Activated CD4-positive, alpha-beta T cell treated with anti-CD3 and anti-CD28 coated beads for 1 hour (primary cell): ENCODE measurements around the gene ATP5F1A.
"Not testable (repeated sequence)": the region's sequence is repeated elsewhere in the genome, so short reads cannot be mapped to it uniquely, and the experiment has no call there.

Source experiments
- DNase-seq: peaks from one replicate; pipeline ENCODE4 v3.0.0-alpha.2; 2020

ATP5F1A gene

GRCh38 chr18:46097801-46098615 is at the start of gene ATP5F1A:
TSS of gene ATP5F1A (minus strand) at chr18:46098296. CDS start at chr18:46098231, 65 bp downstream.
- DNase-seq, result peak; percentile 78

DNA sequence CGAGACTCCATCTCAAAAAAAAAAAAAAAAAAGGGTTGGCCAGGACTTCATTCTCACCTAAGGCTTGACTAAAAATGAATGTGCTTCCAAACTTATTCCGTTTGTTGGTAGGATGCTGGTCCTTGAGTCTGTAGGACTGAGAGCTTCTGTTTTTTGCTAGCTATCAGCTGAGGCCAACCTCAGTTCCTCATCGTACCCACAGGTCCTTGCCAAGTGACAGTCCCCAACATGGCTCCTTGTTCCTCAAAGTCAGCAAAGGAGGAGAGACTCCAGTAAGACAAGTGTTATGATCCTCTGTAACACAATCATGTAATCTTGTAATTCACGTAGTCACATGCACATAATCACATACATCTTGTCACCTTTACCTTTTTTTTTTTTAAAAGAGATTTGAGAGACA is 43.1 kb upstream of the ATP5F1A start:
- no peak for DNase-seq

DNA sequence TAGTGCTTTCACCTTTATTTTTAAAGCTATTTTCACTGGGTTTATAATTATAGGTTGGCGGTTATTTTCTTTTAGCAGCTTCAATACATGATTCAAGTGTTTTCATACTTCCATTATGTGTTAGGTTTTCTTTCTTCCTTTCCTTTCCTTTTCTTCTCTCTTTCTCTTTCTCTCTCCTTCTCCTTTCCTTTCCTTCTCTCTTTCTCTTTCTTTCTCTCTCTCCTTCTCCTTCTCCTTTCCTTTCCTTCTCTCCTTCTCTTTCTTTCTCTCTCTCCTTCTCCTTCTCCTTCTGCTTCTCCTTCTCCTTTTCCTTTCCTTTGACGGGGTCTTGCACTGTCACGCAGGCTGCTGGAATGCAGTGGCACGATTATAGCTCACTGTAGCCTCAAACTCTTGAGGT is 42.1 kb upstream of the ATP5F1A start:
- DNase-seq, result no peak

GRCh38 chr18:46134920-46135675 is 37.0 kb upstream of the ATP5F1A start:
- no peak for DNase-seq

- DNase-seq, result no peak
These were observed 35.4 kb upstream of the ATP5F1A start for GRCh38 chr18:46133534-46133933.

GRCh38 chr18:46130549-46130948 is 32.5 kb upstream of the ATP5F1A start:
- not testable (repeated sequence) for DNase-seq

DNA sequence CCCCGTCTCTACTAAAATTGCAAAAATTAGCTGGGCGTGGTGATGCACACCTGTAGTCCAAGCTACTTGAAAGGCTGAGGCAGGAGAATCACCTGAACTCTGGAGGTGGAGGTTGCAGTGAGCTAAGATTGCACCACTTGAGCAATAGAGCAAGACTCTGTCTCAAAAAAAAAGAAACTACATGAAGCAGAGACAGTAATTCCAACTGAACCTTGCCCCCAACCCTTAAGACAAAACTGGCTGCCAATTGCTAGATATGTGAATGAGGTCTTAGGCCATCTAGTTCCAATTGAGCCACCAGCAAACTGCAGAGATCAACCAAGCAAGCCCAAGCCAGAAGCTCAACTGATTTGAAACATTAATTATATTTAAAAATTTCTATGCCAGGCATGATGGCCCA is 32.0 kb upstream of the ATP5F1A start:
- no peak for DNase-seq

GRCh38 chr18:46126625-46127024 is 28.5 kb upstream of the ATP5F1A start:
- not testable (repeated sequence) for DNase-seq

DNA sequence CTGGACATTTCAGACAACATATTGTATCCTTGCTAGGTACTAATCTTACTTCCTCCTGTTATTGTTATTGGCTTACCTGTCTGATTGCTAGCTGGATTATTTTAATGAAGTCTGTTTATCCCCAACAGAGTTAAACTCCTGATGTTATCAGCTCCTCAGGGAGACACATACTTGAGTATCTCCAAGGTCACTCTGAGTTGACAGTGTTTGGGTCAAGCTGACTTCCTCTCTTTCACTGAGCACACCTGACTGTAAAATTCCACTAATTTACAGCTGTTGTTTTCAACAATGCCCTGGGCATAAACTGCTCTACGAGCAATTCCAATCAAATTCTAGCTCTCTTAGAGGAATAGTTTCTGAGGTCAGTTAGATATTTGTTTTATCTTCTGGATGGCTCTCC is 15.7 kb upstream of the ATP5F1A start:
- no peak for DNase-seq

DNA sequence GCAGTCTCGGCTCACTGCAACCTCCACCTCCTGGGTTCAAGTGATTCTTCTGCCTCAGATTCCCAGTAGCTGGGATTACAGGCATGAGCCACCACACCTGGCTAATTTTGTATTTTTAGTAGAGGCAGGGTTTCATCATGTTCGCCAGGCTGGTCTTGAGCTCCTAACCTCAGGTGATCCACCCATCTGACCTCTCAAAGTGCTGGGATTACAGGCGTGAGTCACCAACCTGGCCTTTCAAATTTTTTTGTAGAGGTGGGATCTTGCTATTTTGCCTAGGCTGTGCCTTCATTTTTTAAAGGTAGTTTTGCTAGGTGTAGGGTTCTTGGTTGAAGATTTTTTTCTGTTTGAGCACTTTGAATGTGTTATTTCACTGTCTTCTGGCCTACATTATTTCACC is 12.3 kb upstream of the ATP5F1A start:
- no peak for DNase-seq

GRCh38 chr18:46109386-46109785 is 11.3 kb upstream of the ATP5F1A start:
- DNase-seq, result no peak

GRCh38 chr18:46104128-46104911 is 6.2 kb upstream of the ATP5F1A start, which contains the start of gene HAUS1:
TSS of gene HAUS1 (plus strand) at chr18:46104385. CDS start at chr18:46104412, 27 bp downstream.
- peak; percentile 65 for DNase-seq

- DNase-seq, result no peak
These were observed 1.4 kb upstream of the ATP5F1A start for GRCh38 chr18:46099463-46099862.

DNA sequence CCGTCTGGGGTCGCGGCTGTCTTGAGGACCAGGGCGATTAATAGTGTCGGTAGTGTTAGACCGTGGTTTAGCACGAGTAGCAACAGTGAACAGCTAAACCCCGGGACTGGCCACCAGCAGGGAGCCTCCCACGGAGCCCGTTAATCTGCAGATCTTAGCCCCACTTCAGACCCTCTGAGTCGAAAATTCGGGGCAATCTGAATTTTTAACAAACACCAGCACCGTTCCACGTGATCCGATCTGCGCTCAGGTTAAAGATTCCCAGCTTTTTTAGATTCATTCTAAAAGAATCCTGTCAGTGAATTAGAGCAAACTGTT is 479 bp upstream of the ATP5F1A start:
- no peak for DNase-seq

DNA sequence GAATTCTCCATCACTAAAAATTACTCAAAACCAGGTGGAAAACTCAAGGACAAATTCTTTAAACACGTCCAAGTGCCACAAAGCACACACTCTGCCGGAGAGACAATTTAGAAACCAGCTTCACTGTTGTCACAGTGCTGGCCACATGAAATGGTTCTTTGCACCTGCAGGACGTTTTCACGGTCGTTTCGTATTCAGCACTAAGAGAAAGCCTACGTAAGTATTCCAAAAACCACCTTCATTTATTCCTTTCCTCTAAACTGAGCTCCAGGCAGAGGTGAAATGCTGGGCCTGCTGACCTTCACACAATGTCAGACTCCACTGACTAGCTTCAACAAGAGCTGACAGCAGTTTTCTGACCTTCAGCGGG is 680 bp downstream of the ATP5F1A start:
- no peak for DNase-seq

- no peak for DNase-seq
These were observed 1.3 kb downstream of the ATP5F1A start for GRCh38 chr18:46096651-46097300.

- DNase-seq, result no peak
These were observed 2.6 kb downstream of the ATP5F1A start for GRCh38 chr18:46095532-46095931.

- not testable (repeated sequence) for DNase-seq
These were observed 9.6 kb downstream of the ATP5F1A start for GRCh38 chr18:46088501-46088900.

GRCh38 chr18:46084431-46084830 is 13.7 kb downstream of the ATP5F1A start:
- no peak for DNase-seq

DNA sequence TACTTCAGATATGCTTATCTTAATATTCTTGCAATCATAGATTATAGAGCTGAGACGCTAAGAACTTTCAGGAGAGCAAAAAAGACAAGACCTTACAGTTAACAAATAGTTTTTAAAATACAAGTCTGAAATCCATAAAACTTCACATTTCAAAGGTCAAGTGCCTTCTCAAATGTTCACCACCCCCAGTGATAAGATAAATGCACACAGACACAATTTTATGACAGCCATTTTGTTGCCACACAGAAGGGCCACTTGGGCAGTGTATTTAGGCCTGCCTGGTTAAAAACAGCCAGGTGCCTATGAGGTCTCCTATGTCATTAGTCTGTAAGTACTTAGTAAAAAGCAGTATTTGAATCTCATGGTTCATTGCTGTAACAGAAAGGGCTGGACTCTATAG is 17.9 kb downstream of the ATP5F1A start:
- no peak for DNase-seq

DNA sequence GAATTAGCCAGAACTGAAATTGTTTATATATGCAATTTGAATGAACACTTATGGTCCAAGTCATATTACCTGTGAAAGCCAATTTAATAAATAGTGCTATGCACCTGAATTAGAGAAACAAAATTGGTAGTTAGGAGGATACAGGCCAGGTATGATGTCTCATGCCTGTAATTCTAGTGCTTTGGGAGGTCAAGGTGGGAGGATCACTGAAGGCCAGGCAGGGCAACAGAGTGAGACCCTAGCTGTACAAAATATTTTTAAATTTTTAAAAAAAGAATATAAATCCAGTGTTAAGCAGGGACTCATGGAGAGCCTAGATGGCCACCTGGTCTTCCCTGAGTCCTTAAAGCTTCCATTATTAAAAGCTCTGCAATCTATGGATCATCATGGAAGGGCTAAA is 18.8 kb downstream of the ATP5F1A start:
- DNase-seq, result no peak

DNA sequence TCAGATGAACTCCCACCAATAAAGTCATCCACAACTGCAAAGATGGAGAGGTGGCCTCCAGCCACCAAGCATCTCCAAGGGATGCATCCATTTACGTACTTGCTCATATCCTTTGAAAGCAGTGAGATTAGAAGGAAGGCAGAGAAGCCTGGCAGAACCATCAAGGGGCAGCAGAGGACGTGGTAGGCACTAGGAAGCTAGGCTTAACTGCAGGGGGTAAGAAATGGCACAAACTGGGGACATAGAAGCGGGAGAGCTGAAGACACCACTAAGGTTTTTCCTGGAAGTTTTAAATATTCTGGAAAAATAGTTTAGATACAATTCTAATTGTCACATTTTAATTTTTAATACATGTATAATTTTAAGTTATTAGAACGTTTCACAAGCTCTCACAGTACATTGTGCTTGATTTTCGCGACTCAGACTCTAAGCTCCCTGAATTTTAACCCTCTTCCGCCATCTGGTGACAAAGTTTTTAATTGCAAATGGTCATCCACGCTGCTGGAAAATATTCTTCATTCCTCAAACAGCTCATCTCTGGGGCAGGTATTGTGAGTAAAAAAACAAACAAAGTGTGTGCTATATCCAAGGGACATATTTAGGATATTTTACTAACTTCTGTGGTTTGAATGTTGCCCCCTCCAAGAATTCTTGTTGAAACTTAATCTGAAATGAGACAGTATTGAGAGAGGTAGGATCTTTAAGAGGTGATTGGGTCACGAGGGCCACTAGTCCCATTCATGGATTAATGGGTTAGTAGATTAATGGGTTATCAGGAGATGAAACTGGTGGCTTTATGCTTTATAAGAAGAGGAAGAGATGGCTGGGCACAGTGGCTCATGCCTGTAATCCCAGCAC is 24.4 kb downstream of the ATP5F1A start:
- no peak for DNase-seq
